ENCODE measurements around the gene WBP1.

The WBP1 gene

DNA sequence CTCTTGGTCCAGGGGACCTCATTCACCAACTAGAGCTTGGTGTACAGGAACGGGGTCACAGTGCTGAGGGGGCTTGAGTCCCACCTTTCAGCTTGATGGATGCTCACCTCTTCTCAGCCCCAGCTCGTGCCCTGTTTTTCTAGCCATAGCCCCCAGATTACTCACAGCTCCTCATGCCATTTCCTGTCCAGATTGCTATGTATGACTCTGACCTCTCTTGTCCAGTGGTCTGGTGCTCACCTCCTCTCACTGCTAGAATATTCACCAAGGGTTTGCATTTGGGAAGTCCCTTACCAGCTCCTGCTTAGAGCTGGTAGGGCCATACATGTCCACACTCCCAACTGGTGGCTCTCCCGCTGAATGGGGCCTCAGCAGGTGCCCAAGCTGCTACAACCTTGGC lies 35.3 kb downstream of the WBP1 start:
- TF ChIP-seq PPARA (CRISPR knock-in tag; IDR thresholded peaks at IDR 0.05; ENCODE audit: borderline replicate concordance) = no peak
- no peak for TF ChIP-seq GLIS3 (CRISPR knock-in tag; IDR thresholded peaks at IDR 0.05)
- ATAC-seq = no peak

DNA sequence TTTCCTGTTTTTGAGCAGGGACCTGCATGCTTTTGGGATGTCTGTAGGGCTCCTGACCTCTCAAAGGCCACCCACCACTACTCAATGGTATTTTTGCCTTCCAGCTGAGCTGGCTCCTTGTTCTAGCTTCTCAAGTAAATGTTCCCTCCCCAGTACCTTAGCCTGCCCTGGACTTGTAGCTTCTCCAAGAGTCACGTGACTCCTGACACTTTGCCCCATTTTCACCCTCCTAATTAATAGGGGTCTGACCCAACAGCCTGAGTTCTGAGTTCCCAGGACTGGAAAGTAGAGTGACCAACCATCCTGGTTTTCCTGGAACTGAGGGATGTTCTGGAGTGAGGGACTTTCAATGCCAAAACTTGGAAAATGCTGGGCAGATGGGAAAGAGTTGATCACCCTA lies 37.2 kb downstream of the WBP1 start:
- TF ChIP-seq, protein P1, sequence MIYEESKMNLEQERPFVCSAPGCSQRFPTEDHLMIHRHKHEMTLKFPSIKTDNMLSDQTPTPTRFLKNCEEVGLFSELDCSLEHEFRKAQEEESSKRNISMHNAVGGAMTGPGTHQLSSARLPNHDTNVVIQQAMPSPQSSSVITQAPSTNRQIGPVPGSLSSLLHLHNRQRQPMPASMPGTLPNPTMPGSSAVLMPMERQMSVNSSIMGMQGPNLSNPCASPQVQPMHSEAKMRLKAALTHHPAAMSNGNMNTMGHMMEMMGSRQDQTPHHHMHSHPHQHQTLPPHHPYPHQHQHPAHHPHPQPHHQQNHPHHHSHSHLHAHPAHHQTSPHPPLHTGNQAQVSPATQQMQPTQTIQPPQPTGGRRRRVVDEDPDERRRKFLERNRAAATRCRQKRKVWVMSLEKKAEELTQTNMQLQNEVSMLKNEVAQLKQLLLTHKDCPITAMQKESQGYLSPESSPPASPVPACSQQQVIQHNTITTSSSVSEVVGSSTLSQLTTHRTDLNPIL (CRISPR knock-in tag; IDR thresholded peaks at IDR 0.05; ENCODE audit: low read depth) = no peak
- TF ChIP-seq TCF4 (CRISPR knock-in tag; IDR thresholded peaks at IDR 0.05; ENCODE audit: borderline replicate concordance) (no peak), PPARA (CRISPR knock-in tag; IDR thresholded peaks at IDR 0.05; ENCODE audit: borderline replicate concordance) (no peak), ARNTL (CRISPR knock-in tag; IDR thresholded peaks at IDR 0.05; ENCODE audit: borderline replicate concordance, low read depth) (no peak), ZNF565 (CRISPR knock-in tag; conservative IDR thresholded peaks at IDR 0.05; ENCODE audit: low read depth) (no peak), ZFP30 (CRISPR knock-in tag; IDR thresholded peaks at IDR 0.05) (no peak)
- ATAC-seq = no peak

DNA sequence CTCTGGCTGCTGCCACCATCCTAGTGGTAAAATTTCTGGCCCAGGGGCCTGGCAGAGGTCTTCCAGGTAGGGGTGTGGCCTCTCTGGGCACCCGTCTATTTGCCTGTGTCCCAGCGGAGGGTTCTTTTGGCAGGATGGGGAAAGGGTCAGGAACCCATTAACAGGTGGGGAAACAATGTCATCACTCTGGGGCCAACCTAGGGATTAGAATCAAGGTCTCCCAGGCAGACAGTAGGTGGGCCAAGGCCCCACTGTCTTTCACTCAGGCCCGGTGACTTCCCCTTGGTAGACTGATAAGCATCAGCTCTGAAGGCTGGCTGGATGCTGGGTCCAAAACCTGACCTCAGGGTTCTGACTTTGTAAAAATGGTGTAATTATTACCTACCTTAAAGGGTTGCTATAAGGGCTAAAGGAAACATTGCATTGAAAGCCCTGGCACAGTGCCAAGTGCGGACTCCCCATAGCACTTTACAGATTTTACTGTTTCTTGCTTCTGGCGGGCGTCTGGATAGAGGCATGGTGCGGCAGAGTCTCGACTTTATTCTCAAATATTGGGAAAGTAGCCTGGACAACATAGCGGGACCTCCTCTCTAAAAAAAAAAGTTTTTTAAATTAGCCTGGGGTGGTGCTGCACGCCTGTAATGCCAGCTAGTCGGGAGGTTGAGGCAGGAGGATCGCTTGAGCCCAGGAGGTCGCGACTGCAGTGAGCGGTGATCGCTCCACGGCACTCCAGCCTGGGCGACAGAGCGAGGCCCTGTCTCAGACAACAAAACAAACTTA lies 38.9 kb downstream of the WBP1 start:
- TF ChIP-seq TOX (CRISPR knock-in tag; IDR thresholded peaks at IDR 0.05; ENCODE audit: borderline replicate concordance) = no peak
- no peak for TF ChIP-seq GLIS3 (CRISPR knock-in tag; IDR thresholded peaks at IDR 0.05)
- no peak for TF ChIP-seq RARB (CRISPR knock-in tag; IDR thresholded peaks at IDR 0.05)
- TF ChIP-seq CSDC2 (CRISPR knock-in tag; IDR thresholded peaks at IDR 0.05) = no peak
- TF ChIP-seq ARNTL (CRISPR knock-in tag; IDR thresholded peaks at IDR 0.05; ENCODE audit: borderline replicate concordance, low read depth) = no peak
- no peak for TF ChIP-seq ZNF8 (CRISPR knock-in tag; IDR thresholded peaks at IDR 0.05)
- no peak for ATAC-seq

DNA sequence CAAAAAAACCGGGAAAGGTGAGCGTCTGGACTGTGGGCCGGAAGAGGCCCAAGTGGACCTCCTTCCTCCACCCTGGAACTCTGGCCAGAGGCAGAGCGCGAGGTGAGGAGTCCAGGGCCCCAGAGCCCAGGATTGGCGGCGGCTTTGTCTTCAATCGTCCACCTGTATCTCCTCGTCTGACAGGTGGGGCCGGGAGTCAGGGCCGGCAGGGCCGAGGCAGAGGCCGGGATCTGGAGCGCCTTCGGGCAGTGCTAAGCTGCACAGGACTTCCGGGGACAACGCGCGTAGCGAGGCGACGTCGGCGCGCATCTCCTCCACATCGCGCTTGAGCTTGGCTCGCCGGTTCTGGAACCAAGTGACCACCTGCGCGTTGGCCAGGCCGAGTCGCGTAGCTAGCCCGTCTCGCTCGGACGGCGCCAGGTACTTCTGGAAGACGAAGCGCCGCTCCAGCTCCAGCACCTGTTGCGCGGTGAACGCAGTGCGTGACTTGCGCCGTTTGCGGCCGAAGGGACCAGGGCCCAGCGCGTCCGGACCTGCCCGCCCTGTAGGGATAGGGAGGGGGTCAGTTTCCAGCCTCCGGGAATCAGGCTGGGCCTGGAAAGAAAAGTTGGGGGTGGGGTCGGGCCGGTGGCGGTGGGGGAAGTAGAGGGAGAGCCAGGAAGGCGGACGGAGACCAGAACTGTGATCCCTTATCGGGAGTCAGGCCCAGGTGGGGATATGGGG lies 39.7 kb downstream of the WBP1 start:
- ATAC-seq = no peak
- TF ChIP-seq, protein P1 (CRISPR knock-in tag; IDR thresholded peaks at IDR 0.05; ENCODE audit: low read depth) = no peak
- TF ChIP-seq TOX (CRISPR knock-in tag; IDR thresholded peaks at IDR 0.05; ENCODE audit: borderline replicate concordance) = no peak
- TF ChIP-seq ZNF8 (CRISPR knock-in tag; IDR thresholded peaks at IDR 0.05) = no peak
- TF ChIP-seq BACH2 (CRISPR knock-in tag; IDR thresholded peaks at IDR 0.05; ENCODE audit: borderline replicate concordance) = no peak
- TF ChIP-seq CSDC2 (CRISPR knock-in tag; IDR thresholded peaks at IDR 0.05) = no peak
- TF ChIP-seq, protein P2, sequence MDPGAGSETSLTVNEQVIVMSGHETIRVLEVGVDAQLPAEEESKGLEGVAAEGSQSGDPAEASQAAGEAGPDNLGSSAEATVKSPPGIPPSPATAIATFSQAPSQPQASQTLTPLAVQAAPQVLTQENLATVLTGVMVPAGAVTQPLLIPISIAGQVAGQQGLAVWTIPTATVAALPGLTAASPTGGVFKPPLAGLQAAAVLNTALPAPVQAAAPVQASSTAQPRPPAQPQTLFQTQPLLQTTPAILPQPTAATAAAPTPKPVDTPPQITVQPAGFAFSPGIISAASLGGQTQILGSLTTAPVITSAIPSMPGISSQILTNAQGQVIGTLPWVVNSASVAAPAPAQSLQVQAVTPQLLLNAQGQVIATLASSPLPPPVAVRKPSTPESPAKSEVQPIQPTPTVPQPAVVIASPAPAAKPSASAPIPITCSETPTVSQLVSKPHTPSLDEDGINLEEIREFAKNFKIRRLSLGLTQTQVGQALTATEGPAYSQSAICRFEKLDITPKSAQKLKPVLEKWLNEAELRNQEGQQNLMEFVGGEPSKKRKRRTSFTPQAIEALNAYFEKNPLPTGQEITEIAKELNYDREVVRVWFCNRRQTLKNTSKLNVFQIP (CRISPR knock-in tag; IDR thresholded peaks at IDR 0.05; ENCODE audit: borderline replicate concordance, low read depth) = no peak
- TF ChIP-seq RARB (CRISPR knock-in tag; IDR thresholded peaks at IDR 0.05) = no peak
- TF ChIP-seq, protein P3, sequence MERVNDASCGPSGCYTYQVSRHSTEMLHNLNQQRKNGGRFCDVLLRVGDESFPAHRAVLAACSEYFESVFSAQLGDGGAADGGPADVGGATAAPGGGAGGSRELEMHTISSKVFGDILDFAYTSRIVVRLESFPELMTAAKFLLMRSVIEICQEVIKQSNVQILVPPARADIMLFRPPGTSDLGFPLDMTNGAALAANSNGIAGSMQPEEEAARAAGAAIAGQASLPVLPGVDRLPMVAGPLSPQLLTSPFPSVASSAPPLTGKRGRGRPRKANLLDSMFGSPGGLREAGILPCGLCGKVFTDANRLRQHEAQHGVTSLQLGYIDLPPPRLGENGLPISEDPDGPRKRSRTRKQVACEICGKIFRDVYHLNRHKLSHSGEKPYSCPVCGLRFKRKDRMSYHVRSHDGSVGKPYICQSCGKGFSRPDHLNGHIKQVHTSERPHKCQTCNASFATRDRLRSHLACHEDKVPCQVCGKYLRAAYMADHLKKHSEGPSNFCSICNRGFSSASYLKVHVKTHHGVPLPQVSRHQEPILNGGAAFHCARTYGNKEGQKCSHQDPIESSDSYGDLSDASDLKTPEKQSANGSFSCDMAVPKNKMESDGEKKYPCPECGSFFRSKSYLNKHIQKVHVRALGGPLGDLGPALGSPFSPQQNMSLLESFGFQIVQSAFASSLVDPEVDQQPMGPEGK (CRISPR knock-in tag; IDR thresholded peaks at IDR 0.05; ENCODE audit: borderline replicate concordance) = no peak
- TF ChIP-seq ISL1 (CRISPR knock-in tag; IDR thresholded peaks at IDR 0.05) = no peak

DNA sequence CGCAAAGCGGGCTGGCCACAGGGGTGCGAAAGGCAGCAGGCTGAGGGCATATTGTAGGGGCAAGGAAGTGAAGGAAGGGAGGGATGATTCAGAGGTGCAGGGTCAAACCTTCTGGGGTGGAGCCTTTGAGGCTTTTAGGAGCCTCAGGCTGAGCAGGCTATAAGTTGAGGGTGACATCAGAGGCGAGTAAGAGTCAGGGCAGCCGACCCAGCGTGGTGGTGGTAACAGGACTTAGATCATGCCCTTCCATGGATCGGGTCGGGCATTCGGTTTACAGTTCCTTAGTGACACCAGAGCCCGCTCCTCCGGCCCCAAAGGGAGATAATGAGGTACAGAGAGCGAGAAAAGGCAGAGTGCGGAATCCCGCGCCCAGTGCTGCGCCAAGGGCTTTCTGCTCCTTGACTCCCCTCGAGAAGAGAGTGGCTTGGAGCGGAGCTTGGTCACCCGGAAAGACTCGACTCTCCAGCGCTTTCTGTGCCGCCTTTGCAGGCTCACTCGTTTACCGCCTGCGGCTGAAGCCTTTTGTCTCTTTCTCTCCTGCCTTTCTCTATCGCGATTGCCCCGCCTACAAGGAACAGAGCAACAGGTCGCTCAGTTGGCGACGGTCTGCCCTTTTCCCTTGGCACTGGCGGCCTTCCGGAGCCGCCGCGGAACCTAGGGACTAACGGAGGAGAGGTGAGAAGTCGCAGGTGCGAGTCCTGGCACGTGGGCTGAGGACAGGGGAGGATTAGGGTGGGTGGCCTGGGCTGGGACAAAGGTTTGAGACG lies 40.4 kb downstream of the WBP1 start:
- peak; percentile 33 for ATAC-seq
- TF ChIP-seq SNAI2 (CRISPR knock-in tag; IDR thresholded peaks at IDR 0.05) (no peak), ZC3H10 (CRISPR knock-in tag; IDR thresholded peaks at IDR 0.05) (no peak), ZNF70 (CRISPR knock-in tag; IDR thresholded peaks at IDR 0.05) (no peak), ESRRG (CRISPR knock-in tag; IDR thresholded peaks at IDR 0.05) (no peak), ZNF8 (CRISPR knock-in tag; IDR thresholded peaks at IDR 0.05) (no peak), GLIS3 (CRISPR knock-in tag; IDR thresholded peaks at IDR 0.05) (no peak)
- TF ChIP-seq, protein P3 (CRISPR knock-in tag; IDR thresholded peaks at IDR 0.05; ENCODE audit: borderline replicate concordance) = no peak
- TF ChIP-seq, protein P4, sequence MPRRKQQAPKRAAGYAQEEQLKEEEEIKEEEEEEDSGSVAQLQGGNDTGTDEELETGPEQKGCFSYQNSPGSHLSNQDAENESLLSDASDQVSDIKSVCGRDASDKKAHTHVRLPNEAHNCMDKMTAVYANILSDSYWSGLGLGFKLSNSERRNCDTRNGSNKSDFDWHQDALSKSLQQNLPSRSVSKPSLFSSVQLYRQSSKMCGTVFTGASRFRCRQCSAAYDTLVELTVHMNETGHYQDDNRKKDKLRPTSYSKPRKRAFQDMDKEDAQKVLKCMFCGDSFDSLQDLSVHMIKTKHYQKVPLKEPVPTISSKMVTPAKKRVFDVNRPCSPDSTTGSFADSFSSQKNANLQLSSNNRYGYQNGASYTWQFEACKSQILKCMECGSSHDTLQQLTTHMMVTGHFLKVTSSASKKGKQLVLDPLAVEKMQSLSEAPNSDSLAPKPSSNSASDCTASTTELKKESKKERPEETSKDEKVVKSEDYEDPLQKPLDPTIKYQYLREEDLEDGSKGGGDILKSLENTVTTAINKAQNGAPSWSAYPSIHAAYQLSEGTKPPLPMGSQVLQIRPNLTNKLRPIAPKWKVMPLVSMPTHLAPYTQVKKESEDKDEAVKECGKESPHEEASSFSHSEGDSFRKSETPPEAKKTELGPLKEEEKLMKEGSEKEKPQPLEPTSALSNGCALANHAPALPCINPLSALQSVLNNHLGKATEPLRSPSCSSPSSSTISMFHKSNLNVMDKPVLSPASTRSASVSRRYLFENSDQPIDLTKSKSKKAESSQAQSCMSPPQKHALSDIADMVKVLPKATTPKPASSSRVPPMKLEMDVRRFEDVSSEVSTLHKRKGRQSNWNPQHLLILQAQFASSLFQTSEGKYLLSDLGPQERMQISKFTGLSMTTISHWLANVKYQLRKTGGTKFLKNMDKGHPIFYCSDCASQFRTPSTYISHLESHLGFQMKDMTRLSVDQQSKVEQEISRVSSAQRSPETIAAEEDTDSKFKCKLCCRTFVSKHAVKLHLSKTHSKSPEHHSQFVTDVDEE (CRISPR knock-in tag; IDR thresholded peaks at IDR 0.05) = no peak
